ENCODE data around the gene TMEM151B.

The TMEM151B gene

DNA sequence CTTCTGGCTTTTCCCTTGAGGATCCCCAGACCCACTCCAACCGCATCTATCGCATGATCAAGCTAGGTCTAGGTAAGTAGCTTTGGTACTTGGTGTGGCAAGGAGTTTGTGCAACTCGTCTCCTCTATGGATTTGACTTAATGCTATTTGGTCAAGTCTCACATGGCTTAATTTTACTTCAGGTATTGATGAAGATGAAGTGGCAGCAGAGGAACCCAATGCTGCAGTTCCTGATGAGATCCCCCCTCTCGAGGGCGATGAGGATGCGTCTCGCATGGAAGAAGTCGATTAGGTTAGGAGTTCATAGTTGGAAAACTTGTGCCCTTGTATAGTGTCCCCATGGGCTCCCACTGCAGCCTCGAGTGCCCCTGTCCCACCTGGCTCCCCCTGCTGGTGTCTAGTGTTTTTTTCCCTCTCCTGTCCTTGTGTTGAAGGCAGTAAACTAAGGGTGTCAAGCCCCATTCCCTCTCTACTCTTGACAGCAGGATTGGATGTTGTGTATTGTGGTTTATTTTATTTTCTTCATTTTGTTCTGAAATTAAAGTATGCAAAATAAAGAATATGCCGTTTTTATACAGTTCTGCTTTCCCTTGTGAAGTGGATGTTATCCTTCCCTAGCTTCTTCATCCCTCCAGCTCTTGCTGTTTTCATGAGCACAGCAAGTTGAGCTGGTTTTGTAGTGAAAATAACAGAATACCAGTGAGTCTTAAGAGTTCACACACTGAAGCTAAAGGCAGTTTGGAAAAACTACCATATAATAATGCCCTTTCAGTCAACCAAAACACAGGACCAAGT, 16.7 kb upstream of the TMEM151B start:
- DNase-seq: peak; percentile 85

GRCh38 chr6:44254191-44255104, 15.8 kb upstream of the TMEM151B start:
- DNase-seq: peak; percentile 70

DNA sequence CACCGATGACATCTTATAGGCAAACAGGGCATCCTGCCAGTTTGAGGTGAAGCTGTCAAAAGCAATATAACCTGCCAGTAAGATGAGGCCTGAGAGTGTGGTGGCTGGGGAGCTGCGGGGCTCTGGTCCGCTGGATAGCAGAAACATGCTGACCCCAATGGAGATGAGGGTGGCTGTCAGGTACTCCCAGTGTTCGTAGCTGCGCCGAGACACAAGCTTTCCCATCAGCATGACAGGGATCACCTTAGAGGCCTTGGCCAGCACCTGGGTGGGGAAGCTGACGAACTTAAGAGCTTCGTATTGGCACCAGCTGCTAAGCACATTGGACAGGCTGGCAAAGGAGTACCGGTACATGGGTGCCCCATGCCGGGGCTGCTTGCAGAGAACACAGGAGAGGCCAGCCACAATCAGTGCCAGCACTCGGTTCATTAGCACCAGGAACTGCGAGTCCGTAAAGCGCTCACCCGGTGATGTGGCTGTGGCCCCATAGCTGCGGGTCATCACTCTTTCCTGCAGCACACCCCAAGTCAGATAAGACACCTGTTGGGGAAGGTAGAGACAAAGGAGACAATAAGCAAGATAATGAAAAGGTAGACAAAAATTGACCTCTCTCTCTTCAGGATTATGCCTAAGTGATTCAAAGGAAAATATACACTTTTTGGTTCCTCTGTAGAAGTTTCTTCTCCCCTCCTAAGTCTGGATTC, 15.0 kb upstream of the TMEM151B start:
- DNase-seq: peak; percentile 76

DNA sequence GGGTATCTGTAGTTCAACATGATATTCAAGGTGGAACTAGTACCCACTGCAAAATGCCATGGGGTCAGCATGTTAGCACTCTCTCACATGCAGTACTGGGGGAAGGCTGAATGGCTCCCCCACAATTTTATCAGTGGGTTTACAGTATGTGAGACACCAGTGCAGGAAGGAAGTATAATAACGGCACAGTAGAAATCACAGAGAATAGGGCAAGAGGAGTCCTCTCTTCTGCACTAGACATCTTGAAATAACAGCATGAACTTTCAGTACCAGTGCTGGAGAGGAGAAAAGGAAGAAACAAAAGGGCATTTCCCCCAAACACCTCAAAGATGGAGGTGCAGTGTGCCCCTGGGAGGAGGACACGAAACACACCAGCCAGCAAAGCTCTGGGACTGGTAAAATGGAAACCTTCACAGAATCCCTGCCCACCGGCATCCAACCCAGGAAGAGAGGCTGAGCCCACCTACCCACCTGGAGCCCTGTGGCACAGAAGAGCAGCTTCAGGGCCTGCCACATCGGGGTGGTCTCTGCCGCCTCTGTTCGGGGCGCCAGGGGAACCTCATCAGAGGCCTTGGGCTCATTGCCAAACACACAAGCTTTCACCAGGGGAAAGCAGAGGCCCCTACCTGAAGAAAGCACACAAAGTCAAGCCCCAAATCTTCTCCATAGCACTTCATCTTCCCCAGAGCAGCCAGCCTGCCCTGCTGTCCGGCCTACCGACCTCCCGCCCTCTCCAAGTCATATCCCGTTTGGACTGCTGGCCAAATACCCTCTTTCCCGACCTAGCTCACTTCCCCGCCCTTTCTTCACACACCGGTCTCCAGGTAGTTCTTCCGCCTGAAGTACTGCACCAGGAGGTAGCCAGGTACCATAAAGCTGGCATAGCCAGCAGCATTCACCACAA, 14.1 kb upstream of the TMEM151B start:
- DNase-seq: peak; percentile 70

GRCh38 chr6:44256775-44257024, 13.6 kb upstream of the TMEM151B start:
- DNase-seq: no peak

- DNase-seq: peak; percentile 88
These were observed 13.1 kb upstream of the TMEM151B start, which contains the start of gene SLC35B2 for GRCh38 chr6:44257025-44257752. SLC35B2 (minus strand) TSS chr6:44257528; CDS start chr6:44257410, 118 bp downstream.

- no peak for DNase-seq
These were observed 12.4 kb upstream of the TMEM151B start for GRCh38 chr6:44257753-44258324.

- no peak for DNase-seq
These were observed 11.9 kb upstream of the TMEM151B start for GRCh38 chr6:44258325-44258863.

GRCh38 chr6:44258921-44259320, 11.3 kb upstream of the TMEM151B start:
- DNase-seq: no peak

DNA sequence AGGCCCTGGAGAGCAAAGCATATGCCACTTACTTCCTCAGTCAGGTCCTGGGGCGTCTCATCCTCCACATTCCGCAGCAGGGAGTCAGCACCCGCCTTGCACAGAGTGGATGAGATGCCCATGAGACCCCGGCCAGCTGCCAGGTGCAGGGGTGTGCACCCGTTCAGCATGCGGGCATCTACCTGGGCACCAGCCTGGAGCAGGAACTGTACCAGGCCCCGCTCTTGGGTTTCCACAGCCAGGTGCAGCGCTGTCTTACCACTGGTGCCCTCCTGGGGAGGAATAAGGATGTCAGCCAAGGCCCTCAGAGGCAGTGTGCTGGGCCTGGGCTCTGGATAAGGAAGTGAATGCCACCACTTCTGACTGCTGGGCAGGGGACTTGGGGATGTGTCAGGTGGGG, 10.2 kb upstream of the TMEM151B start:
- DNase-seq: no peak

GRCh38 chr6:44260451-44261297, 9.6 kb upstream of the TMEM151B start:
- DNase-seq: no peak

GRCh38 chr6:44261581-44261980, 8.7 kb upstream of the TMEM151B start:
- no peak for DNase-seq

DNA sequence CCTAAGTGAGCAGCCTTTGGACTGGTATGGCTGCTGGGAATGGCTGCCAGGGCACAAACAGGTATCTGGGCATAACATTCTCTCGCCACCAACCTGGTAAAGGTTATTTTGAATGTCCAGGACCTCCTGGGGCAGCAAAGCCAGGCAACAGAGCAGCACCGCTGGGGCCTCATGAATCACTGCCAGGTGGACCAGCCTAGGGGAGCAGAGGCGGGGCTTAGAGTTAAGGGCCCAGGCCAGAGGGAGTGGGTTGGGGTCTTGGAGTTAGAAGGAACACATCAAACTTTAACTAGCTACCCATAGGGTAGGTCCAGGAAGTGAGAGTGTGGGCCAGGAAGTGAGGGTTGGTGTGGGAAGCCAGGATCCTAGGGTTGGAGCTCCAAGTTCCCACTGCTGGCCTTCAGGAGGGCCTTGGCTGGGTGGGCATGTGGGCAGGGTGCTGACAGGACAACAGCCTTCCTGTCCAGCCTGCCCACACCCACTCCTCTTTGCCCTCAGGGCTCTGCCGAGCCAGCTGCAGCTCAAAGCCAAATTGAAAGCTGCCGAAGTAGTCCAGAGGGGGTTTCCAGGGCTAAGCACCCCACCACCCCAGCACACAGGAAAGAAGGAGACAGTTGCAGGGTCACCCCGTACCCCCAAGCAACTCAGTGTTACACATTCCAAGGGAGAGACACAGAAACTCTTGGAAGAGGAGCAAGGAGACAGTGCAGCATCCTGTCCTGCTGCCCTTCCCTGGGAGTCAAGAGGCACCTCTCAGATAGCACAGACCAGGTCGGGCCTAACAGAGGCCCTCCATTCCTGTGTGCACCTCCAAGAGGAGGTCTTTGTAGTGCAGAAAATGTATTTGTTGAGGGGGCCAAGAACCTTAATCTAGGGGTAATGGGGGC, 7.5 kb upstream of the TMEM151B start:
- no peak for DNase-seq

- DNase-seq: peak; percentile 82
These were observed 6.7 kb upstream of the TMEM151B start for GRCh38 chr6:44263354-44264100.

- peak; percentile 79 for DNase-seq
These were observed 5.9 kb upstream of the TMEM151B start for GRCh38 chr6:44264154-44265006.

DNA sequence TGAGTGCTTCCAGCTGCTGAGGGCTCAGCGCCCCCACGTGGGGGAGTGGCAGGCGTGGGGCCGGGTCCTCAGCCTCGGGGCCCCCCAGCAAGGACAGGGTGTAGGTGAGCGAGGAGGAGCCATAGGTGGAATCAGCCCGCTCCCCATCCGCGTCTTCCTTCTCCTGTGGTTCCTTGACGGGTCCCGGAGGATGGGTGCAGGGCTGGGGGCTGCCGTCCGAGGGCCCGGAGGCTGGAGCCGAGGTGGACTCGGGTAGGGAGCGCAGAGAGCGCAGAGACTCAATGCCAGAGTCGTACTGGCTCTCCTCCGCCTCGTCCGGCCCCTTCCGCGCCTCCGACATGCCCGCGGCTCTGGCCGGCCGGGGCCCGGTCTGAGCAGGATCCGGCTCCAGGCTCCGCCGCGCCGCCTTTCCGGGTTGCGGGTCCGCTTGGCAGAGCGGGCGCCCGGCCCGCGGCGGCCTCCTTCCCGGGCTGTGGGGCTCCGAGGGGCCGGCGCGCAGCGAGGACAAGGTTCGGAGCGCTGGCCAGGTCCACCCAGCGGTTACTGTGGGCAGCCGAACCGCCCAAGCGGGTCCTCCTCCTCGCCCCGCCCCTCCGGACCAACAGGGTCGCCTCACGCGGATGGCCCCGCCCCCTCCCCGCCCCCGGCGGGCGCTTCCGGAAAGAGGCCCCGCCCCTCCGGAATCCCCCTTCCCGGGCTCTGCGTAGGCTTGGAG, 5.1 kb upstream of the TMEM151B start, which contains the start of gene NFKBIE:
Gene NFKBIE (minus strand): TSS at position 545 of the 715 bp plus-strand sequence. CDS start 205 bp downstream, at position 340.
- peak; percentile 99 for DNase-seq

All from activated effector memory CD4-positive, alpha-beta T cell treated with anti-CD3 and anti-CD28 coated beads, Interleukin-2, amount 50 U/mL, for 16 hours (primary cell).